HG03159 (cell line): ENCODE measurements around the gene UNC79.
"Not testable (repeated sequence)": the region's sequence is repeated elsewhere in the genome, so short reads cannot be mapped to it uniquely, and the experiment has no call there.

ENCODE experiments used
- ATAC-seq: cut with Tn5 transposase; IDR thresholded peaks from one replicate; pipeline ENCODE4 v1.9.1; 2021; ENCODE audit warnings: mild to moderate bottlenecking, moderate library complexity; ENCODE audit not compliant: unreplicated experiment

UNC79 gene

DNA sequence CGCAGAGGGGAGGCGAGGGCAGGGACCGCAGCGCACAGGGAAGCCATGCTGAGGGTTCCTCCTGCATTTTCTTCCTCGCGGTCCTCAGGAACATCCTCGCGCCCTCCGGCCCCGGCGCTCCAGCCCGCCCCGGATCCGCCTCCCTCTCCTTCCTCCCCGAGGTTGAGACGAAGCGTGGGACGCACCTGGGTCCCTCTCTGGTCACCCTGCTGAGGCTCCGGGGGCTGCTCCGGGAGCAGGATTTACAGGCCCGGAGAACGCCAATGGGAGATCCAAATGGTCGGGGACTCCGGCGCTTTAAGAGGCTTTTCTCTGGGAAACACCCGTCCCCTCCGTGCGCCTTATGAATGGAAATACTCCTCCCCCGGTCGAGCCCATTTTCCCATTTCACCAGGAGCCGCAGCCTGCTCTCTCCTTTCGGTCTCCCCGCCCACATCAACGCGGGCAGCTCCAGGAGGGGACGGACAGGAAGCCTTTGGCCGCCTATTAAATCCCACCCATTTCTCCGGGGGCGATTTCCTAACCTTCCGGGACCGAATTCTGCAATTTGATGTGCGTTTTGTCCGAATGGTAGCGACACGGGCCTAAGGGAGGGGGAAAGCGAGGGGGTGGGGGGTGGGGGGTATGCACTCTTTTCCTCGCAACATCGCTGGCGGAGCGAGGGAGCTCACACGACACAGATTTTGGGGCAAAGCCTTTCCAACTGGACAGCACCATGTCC is at the start of gene UNC79:
TSS of gene UNC79 (plus strand) at position 625 of the 721 bp plus-strand sequence. CDS start at position 716, 91 bp downstream.
- ATAC-seq: no peak

DNA sequence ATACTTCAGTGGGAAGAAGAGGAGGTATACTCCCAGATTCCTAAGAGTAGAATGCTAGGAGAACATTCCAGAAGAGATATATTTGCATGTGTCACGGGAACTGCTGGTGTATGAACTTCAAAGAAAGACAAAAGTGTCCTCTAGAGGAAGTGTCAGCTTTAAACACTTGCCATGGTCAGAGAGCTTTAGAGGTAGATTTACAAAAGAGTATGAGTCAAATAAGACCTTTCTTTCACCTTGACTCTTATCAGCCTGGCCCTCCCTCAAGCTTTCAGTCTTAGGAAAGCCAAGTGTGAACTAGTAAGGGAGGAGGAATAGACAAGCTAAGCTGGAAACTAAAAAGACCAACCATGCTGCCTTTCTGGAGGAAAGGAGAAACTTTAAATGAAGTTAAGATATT is 49.1 kb upstream of the UNC79 start:
- no peak for ATAC-seq

DNA sequence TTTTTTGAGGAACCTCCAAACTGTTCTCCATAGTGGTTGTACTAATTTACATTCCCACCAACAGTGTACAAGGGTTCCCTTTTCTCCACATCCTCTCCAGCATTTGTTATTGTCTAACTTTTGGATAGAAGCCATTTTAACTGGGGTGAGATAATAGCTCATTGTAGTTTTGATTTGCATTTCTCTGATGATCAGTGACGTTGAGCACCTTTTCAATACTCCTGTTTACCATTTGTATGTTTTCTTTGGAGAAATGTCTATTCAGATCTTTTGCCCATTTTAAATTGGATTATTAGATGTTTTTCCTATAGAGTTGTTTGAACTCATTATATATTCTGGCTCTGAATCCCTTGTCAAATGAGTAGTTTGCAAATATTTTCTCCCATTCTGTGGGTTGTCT is 46.5 kb upstream of the UNC79 start:
- ATAC-seq: not testable (repeated sequence)

DNA sequence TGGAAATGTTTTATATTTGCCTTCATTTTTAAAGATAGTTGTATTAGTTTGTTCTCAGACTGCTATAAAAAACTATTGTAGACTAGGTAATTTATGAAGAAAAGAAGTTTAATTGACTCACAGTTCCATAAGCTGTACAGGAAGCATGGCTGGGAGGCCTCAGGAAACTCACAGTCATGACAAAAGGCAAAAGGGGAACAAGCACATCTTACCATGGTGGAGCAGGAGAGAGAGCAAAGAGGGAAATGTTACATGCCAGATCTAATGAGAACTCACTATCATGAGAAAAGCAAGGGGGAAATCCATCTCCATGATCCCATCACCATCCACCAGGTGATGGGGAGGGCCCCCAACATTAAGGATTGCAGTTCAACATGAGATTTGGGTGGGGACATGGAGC is 35.5 kb upstream of the UNC79 start:
- no peak for ATAC-seq

DNA sequence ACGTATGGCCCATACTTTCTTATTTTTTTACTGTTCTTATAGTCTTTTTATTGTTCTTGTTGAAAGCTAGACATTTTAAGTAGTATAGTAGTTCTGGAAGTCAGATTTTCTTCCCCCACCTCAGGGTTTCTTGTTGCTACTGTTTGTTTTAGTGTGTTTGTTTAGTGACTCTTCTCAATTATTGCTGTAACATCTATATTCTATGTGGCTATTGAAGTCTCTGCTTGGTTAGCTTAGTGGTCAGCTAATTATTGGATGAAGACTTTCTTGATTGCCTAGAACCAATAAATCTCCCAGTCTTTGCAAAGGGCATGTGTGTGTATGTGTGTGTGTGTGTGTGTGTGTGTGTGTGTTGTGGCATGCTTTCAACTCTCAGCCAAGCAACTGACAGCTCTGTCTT is 34.3 kb upstream of the UNC79 start:
- ATAC-seq: no peak

DNA sequence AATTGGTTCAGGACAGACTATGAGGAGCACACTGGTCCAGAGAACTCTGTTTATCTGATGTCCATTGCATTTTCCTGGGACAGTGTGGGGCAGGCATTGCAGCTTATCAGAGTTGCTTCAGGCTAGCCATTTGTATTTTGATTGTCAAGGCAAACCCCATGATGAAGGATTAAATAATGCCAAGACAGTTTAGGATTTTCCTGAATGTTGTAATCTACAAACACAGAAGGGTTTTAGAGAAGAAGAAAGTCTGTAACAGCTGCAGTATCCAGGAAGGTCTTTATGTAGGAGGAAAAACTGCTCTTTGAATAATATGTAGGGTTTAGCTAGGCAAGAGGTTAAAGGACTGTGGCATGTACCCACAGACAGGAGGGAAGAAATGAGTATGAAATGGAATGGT is 32.2 kb upstream of the UNC79 start:
- no peak for ATAC-seq

DNA sequence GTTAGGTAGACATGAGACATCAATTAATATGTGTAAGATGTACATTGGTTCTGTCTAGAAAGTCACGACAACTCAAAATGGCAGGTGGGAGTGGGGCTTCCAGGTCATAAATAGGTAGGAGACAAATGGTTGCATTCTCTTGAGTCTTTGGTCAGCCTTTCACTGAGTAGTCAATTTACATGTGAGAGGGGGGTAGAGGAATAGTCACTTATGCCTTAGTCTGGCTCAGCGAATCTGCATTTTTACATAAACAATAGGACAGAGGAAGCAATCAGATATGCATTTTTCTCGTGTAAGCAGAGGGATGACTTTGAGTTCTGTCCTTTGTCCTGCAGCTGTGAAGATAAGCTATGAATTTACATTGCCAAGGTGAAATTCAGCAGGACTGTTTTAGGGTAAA is 27.8 kb upstream of the UNC79 start:
- no peak for ATAC-seq

DNA sequence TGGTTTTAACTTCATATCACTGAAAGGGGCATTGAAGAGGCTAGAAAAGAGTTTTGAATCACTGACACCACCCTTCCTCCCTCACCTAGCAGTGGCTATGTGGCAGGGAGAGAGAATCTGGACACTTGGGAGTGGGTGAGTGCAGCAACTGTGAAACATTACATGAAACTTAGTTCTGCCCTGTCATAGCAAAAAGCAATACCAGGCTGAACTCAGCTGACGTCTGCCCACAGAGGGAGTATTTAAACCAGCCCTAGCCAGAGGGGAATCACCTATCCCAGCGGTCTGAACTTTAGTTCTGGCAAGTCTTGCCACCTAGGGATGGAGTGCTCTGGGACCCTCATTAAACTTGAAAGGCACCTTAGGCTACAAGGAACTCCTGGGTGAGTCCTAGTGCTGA is 20.7 kb upstream of the UNC79 start:
- ATAC-seq: no peak

DNA sequence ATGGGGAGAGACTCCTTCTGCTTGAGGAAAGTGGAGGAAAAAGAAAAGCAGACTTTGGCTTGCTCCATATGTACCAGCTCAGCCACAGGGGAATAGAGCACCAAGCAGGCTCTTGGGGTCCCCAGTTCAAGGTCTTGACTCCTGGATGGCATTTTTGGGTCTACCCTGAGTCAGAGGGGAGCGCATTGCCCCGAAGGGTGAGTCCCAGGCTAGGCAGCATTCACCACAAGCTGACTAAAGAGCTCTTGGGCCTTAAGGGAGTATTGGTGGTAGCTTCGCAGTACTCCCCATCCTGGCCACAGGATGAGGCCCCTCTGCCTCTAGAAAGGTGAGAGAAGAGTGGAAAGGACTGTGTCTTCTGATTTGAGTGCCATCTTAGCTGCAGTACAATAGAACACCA is 19.8 kb upstream of the UNC79 start:
- ATAC-seq: no peak

DNA sequence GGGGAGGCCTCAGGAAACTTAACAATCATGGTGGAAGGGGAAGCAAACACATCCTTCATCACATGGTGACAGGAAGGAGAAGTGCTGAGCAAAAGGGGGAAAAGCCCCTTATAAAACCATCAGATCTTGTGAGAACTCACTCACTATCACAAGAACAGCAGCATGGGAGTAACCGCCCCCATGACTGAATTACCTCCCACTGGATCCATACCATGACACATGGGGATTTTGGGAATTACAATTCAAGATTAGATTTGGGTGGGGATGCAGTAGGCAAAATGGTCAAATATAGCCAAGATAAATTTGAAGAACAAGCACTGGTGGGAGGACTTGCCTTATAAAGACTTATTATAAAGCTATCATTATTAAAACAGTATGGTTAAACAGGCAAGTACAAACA is 5.6 kb upstream of the UNC79 start:
- ATAC-seq: not testable (repeated sequence)

DNA sequence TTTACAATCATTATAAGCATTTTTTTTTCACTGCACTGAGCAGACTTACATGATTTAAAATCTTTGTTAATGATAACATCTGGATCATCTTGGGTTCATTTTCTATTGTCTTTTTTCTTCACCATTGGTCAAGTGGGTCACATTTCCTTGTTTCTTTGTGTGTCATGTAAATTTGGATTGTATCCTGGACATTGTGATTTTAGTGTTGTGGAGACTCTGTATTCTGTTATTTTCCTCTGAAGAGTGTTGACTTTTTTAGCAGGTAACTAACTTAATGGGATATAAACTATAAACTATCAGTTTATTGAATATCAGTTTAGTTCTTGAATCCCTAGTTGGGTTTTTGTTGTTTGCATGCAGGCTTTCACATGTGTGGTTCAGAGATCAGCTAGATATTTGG is 4.0 kb upstream of the UNC79 start:
- ATAC-seq: no peak

DNA sequence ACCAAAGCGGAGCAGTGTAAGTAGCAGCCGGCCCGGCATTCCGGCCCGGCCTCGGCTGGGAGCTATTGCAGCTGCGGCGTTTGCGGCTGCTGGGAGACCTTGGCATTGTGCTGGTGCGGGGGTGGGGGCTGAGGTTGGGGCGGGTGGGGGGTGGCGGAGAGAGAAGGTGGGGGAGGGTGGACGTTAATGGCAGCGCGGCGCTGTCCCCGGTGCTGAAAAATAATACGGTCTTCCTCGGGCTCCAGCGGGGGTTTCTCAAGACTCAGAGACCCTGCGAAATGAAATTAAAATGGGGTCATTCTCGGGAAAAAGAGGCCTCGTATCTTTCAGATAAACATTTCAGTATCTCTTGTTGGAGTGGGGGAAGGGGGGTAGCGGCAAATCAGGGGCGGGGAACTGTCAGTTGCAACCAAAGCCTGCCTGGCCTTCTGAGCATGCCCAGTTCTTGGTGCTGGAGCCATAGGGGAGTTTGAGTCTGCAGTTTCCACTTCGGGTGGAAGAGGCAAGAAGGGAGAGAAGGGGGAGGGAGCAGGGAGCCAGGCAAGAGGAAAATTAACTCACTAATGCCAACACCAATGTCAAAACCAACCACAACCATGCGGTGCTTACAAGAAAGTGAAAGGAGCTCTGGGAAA is 414 bp downstream of the UNC79 start:
- no peak for ATAC-seq

DNA sequence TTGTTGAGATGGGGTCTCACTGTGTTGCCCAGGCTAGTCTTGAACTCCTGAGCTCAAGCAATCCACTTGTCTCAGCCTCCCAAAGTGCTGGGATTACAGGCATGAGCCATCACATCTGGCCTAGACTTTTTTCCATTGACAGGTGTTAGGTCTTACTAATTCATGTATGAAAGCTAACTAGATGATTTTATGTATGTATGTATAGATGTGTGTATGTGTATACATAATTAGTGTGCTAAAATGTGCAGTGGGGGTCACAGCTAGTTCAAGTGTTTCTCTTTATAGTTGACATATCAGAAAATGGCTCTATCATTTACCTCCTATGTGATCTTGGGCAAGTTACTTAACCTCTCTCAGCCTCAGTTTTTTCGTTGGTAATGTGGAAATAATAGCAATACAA is 23.5 kb downstream of the UNC79 start:
- no peak for ATAC-seq

DNA sequence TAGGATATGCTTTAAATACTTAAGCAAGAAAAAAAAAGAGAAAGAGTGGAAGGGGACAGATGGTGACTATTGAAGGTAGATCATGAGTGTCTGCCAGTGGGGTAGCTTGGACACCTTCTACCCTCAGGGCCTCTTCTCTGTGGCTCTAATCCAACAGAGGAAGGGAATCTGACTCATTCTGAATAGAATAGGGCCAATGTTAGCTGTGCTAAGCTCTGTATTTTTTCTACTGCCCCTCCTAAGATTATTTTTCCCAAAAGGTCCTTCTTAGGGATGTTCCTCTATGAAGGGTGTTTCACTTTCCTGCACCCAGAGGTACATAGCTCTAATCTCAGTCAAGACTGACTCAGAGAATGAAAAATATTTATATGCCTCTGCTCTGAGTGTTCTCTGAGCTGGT is 25.6 kb downstream of the UNC79 start:
- no peak for ATAC-seq

DNA sequence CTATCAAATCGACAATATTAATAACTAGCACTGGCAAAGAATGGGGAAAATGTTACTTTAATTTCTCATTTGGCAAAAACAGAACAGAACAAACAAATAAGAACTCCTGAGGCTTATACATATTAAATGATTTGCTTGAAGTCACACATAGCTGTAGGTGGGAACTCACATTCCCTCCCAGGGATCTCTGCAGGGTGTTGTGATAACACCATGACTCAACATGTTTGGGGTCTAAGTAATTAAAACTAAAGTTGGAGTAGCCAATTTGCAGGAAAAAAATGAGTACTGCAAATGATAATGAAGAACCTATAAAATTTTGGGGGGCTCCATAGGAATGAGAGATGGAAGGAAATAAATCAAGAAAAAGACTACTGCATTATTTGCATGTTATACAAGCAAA is 27.5 kb downstream of the UNC79 start:
- ATAC-seq: no peak

DNA sequence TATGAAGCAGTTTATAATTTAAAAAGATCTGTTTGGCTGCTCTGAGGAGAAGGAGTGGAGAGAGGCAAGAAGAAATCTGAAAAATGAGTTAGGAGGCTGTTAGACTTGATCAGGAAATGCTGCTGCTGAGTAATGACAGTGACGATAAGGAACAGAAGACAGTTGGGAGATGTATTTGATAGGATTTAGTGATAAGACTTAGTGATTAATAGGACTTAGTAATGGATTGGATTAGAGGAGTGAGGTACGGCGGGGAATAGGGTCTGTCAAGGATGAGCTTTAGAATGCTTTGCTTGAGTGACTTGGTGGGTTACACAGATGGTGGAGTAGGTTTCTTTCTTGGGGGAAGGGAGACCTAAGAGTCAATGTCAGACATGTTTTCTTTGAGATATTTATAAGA is 31.7 kb downstream of the UNC79 start:
- ATAC-seq: no peak

DNA sequence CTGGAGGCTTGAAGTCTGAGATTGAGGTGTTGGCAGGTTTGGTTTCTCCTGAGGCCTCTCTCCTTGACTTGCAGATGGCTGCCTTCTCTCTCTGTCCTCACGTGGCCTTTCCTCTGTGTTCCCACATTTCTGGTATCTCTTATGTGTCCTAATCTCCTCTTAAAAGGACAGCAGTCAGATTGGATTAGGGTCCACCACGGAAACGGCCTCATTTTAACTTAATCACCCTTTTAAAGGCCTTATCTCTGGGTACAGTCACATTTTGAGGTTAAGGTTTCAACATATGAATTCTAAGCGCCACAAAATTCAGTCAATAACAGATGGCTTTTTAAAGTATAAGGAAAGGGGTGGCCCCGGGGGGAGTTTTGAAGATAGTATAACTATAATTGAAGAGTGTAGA is 33.5 kb downstream of the UNC79 start:
- no peak for ATAC-seq

DNA sequence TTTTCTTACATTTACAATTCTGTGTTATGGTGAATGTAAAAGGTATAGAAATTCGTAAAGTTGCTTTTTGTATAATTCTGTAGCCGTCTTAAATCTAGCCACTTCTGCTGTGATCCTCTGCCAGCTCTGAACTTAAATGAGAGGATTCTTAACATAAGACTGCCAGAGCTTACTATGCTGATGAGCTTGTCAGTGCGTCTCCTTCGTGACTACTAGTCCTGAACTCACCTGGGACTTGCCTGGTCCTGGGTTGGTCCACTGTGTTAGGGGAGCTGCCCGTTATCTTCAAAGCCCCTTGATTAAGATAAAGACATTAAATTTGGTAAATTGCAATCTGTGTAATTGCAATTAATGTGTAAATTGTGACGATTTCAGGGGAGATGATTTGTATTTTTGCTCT is 44.7 kb downstream of the UNC79 start:
- ATAC-seq: no peak

DNA sequence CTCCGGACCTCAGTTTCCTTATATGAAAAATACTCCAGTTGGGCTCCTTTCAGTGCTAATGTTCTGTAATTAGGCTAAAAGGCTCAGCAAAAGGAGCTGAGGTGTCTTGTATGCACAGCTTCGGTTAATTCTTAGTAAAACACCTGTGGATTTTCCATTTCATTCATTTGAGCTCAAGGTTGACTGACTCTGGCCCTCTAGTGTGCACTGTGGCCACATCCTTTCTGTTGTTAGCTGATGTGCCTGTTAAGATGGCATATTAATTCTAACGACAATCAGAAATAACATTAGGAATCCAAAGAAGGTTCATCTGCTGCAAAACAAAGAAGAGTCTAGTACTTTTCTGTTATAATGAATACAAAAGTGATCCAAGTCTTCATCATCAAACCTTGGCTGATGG is 45.6 kb downstream of the UNC79 start:
- no peak for ATAC-seq

DNA sequence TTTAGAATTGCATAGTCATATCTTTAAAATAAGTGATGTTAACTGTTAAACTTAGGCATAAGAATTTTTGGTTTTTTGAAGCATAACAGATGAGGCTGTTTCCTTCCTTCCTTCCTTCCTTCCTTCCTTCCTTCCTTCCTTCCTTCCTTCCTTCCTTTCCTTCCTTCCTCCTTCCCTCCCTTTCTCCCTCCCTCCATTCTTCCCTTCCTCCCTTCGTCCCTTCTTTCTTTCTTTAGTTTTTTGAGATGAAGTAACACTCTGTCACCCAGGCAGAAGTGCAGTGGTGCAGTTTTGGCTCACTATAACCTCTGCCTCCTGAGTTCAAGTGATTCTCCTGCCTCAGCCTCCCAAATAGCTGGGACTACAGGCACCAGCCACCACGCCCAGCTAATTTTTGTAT is 48.3 kb downstream of the UNC79 start:
- ATAC-seq: not testable (repeated sequence)

DNA sequence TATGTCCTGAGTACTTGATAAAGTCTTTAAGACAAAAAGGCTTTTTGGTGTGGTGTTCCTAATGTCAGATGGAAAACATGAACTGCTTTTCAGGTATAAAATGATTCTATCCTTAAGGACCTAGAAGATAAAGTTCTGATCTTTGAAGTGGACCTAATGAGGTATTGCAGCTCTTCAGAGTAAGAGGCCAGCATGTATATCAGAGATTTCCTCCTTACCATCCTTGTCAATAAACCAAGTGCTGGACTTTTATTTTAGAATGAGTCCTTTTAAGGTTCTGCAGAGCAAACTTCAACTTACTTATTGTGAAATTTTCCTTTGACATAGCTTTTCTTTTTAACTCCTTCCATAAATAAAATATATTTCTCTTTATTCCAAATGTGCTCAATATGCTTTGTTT is 50.1 kb downstream of the UNC79 start:
- ATAC-seq: no peak

DNA sequence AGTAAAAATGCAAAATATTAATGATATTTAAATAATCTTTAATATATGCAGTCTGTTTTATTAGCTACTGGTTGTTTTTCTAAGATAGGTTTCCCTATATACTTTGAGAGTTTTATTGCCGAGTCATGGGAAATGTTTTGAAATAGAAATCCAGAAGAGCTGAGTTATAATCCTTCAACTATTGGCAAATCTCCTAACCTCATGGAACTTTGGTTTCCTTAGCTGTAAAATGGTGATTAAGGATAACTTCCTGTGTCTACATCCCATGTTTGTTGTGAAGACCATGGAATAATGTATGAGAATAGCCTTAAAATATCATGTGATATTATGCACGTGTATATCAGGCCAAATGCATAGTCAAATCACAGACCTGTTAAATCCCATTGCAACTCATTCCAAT is 51.0 kb downstream of the UNC79 start:
- ATAC-seq: no peak

DNA sequence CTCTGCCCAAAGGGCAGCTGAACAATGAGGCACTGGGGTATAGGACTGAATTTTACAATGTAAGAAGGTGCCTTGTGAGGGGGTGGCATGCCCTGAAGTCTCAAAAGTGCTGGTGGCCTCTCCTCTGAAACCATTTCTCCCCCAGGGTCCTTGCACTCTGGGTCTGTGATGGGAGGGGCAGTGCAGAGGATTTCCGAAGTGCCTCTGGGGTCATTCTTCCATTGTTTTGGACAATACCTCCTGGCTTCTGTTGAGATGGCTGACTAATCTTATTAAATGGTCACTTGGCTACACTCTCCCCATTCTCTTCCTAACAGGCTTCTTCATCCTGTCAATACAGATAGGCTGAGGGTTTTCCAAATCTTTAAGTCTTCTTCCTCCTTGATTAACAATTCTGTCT is 59.3 kb downstream of the UNC79 start:
- no peak for ATAC-seq
